Measurements from ENCODE around the gene CA10.
A peak's percentile ranks its signal among the peaks of the same experiment; 100 is the strongest.

The CA10 gene

GRCh38 chr17:52158450-52159042 is at the start of gene CA10:
TSS of gene CA10 (minus strand) at chr17:52158714.
- DNase-seq = no peak

- no peak for DNase-seq
Measured at GRCh38 chr17:52207796-52208195, 49.3 kb upstream of the CA10 start.

GRCh38 chr17:52202520-52203080 is 44.1 kb upstream of the CA10 start:
- DNase-seq = no peak

GRCh38 chr17:52201767-52202519 is 43.4 kb upstream of the CA10 start:
- no peak for DNase-seq

GRCh38 chr17:52191491-52191890 is 33.0 kb upstream of the CA10 start:
- no peak for DNase-seq

GRCh38 chr17:52181782-52182181 is 23.3 kb upstream of the CA10 start:
- no peak for DNase-seq

- DNase-seq = no peak
Measured at GRCh38 chr17:52178012-52178411, 19.5 kb upstream of the CA10 start.

GRCh38 chr17:52170963-52171572 is 12.6 kb upstream of the CA10 start:
- peak; percentile 43 for DNase-seq

- DNase-seq = no peak
Measured at GRCh38 chr17:52160136-52160567, 1.6 kb upstream of the CA10 start.

GRCh38 chr17:52159246-52160135 is 977 bp upstream of the CA10 start:
- DNase-seq = no peak

- DNase-seq = no peak
Measured at GRCh38 chr17:52157603-52158449, 688 bp downstream of the CA10 start.

- no peak for DNase-seq
Measured at GRCh38 chr17:52156576-52157570, 1.6 kb downstream of the CA10 start.

GRCh38 chr17:52155301-52155700 is 3.2 kb downstream of the CA10 start:
- no peak for DNase-seq

- DNase-seq = no peak
Measured at GRCh38 chr17:52154466-52154865, 4.0 kb downstream of the CA10 start.

- DNase-seq = no peak
Measured at GRCh38 chr17:52150935-52151334, 7.6 kb downstream of the CA10 start.

- DNase-seq = no peak
Measured at GRCh38 chr17:52149626-52150025, 8.9 kb downstream of the CA10 start.

- no peak for DNase-seq
Measured at GRCh38 chr17:52148969-52149351, 9.6 kb downstream of the CA10 start.

GRCh38 chr17:52148288-52148968 is 10.1 kb downstream of the CA10 start:
- no peak for DNase-seq

- no peak for DNase-seq
Measured at GRCh38 chr17:52147872-52148271, 10.6 kb downstream of the CA10 start.

GRCh38 chr17:52147431-52147830 is 11.1 kb downstream of the CA10 start:
- DNase-seq = no peak
